A549 (cell line): ENCODE results near the gene SH3BP5. TPM values are rescaled to one million over a fixed set of nuclear protein-coding genes. Genes with fewer than 3 reads are reported as not detected.

Source experiments
- ATAC-seq, 2 experiments: fragments of 200-7000 bp in 1 of 2; fragments of >200 bp in 1 of 2; cut with Nextera tagmentation in 1 of 2; cut with Tn5 transposase in 1 of 2; 3 replicates each; pipeline versions ENCODE4 v1.8.0 to v1.9.1; 2018 to 2020; ENCODE audit warnings: mild to moderate bottlenecking in 1 of 2, moderate library complexity in 1 of 2
- CTCF ChIA-PET: fragments of 300-600 bp; sonication (Branson Sonifier 250); formaldehyde crosslinking; extraction: SDS; loops from one replicate; lab custom pipeline; 2021; ENCODE audit warnings: antibody characterized with exemption, inconsistent platforms; lab: Yijun Ruan, JAX
- POLR2A ChIA-PET: fragments of 350-600 bp; formaldehyde crosslinking; extraction: SDS; loops from one replicate; lab custom pipeline; 2021; ENCODE audit warnings: antibody characterized with exemption, inconsistent platforms; lab: Yijun Ruan, JAX
- DNase-seq, 2 experiments: peaks; one replicate each; pipeline versions ENCODE4 v3.0.0 to v3.0.0-alpha.2; 2011 to 2016; ENCODE audit warnings: low read depth in 1 of 2, low spot score in 1 of 2
- FAIRE-seq: peaks from 2 replicates; lab custom pipeline; 2011; peaks lifted over from hg19 to GRCh38; lab: Jason Lieb, UNC
- H3K27ac ChIP-seq, 2 experiments: fragments of >200 bp; sonication (Bioruptor Twin); formaldehyde crosslinking; 3 replicates each; pipeline ENCODE4 v1.5.1; 2016 to 2017
- H3K4me1 ChIP-seq: fragments of >200 bp; sonication (Bioruptor Twin); formaldehyde crosslinking; 3 replicates; pipeline ENCODE4 v1.6.1; 2016
- H3K4me2 ChIP-seq: fragments of >200 bp; sonication (Bioruptor Twin); formaldehyde crosslinking; 3 replicates; pipeline ENCODE4 v1.6.1; 2016
- H3K4me3 ChIP-seq: fragments of >200 bp; sonication (Bioruptor Twin); formaldehyde crosslinking; 3 replicates; pipeline ENCODE4 v1.5.1; 2016
- H3K9me3 ChIP-seq: fragments of >200 bp; sonication (Bioruptor Twin); formaldehyde crosslinking; 3 replicates; pipeline ENCODE4 v1.6.1; 2016
- ATOH8 ChIP-seq: fragments of 250-450 bp; sonication (Bioruptor Pico); IDR thresholded peaks from 2 replicates; pipeline ENCODE4 v1.5.0; 2020; ENCODE audit warnings: low read depth, mild to moderate bottlenecking, moderate library complexity
- CBX8 ChIP-seq: fragments of 200-600 bp; sonication (generic); IDR thresholded peaks from 2 replicates; pipeline ENCODE4 v1.6.1; 2016
- CHD2 ChIP-seq: fragments of 150-350 bp; IDR thresholded peaks from 2 replicates; pipeline ENCODE4 v1.6.1; 2014; ENCODE audit warnings: low read length; ENCODE audit not compliant: partially characterized antibody
- ELK1 ChIP-seq: fragments of 150-350 bp; IDR thresholded peaks from 2 replicates; pipeline ENCODE4 v1.6.1; 2014; ENCODE audit warnings: low read depth, mild to moderate bottlenecking, low read length
- EP300 ChIP-seq, 2 experiments: fragments of >200 bp; sonication (Bioruptor Twin); formaldehyde crosslinking; IDR thresholded peaks; 2 replicates in 1 of 2; 3 replicates in 1 of 2; pipeline ENCODE4 v1.6.1; 2016 to 2017
- ESRRA ChIP-seq: fragments of 150-350 bp; IDR thresholded peaks from 2 replicates; pipeline ENCODE4 v1.6.1; 2014; ENCODE audit warnings: mild to moderate bottlenecking, low read length, borderline replicate concordance
- FOSB ChIP-seq: fragments of 250-450 bp; sonication (Bioruptor Pico); IDR thresholded peaks from 2 replicates; pipeline ENCODE4 v1.5.0; 2020; ENCODE audit warnings: mild to moderate bottlenecking, moderate library complexity
- FOSL2 ChIP-seq, 2 experiments: fragments of 450-650 bp in 1 of 2; fragments of >200 bp in 1 of 2; sonication (Bioruptor Twin) in 1 of 2; formaldehyde crosslinking; IDR thresholded peaks; 2 replicates each; pipeline versions ENCODE4 v1.5.0 to v1.6.1; 2016 to 2020; ENCODE audit warnings: mild to moderate bottlenecking in 1 of 2, moderate library complexity in 1 of 2
- FOXS1 ChIP-seq: fragments of 250-450 bp; sonication (Bioruptor Pico); IDR thresholded peaks from 2 replicates; pipeline ENCODE4 v1.5.0; 2020; ENCODE audit warnings: mild to moderate bottlenecking, moderate library complexity
- HES2 ChIP-seq: fragments of >200 bp; sonication (Bioruptor Twin); formaldehyde crosslinking; IDR thresholded peaks from 2 replicates; pipeline ENCODE4 v1.6.1; 2016
- HEYL ChIP-seq: fragments of 250-450 bp; sonication (Bioruptor Pico); IDR thresholded peaks from 2 replicates; pipeline ENCODE4 v1.8.0; 2021; ENCODE audit warnings: mild to moderate bottlenecking, moderate library complexity
- HOXA7 ChIP-seq: fragments of 250-450 bp; sonication (Bioruptor Pico); IDR thresholded peaks from 2 replicates; pipeline ENCODE4 v1.5.0; 2020; ENCODE audit warnings: mild to moderate bottlenecking, moderate library complexity
- JUNB ChIP-seq: fragments of >200 bp; sonication (Bioruptor Twin); formaldehyde crosslinking; IDR thresholded peaks from 2 replicates; pipeline ENCODE4 v1.6.1; 2016
- KDM5A ChIP-seq: fragments of 200-600 bp; sonication (generic); IDR thresholded peaks from 2 replicates; pipeline ENCODE4 v1.6.1; 2016; ENCODE audit warnings: antibody characterized with exemption, mild to moderate bottlenecking
- MAZ ChIP-seq: fragments of 150-350 bp; IDR thresholded peaks from 2 replicates; pipeline ENCODE4 v1.6.1; 2014; ENCODE audit warnings: antibody characterized with exemption, low read depth, low read length, borderline replicate concordance
- RARB ChIP-seq: fragments of 250-450 bp; sonication (Bioruptor Pico); IDR thresholded peaks from 2 replicates; pipeline ENCODE4 v1.8.0; 2021; ENCODE audit warnings: mild to moderate bottlenecking, moderate library complexity
- RCOR1 ChIP-seq: fragments of 150-350 bp; IDR thresholded peaks from 2 replicates; pipeline ENCODE4 v1.6.1; 2014; ENCODE audit warnings: antibody characterized with exemption, low read length, low read depth
- REST ChIP-seq: fragments of 200-600 bp; sonication (generic); IDR thresholded peaks from 2 replicates; pipeline ENCODE4 v1.6.1; 2016; ENCODE audit warnings: antibody characterized with exemption, mild to moderate bottlenecking, moderate library complexity
- RNF2 ChIP-seq: fragments of 200-600 bp; sonication (generic); IDR thresholded peaks from 2 replicates; pipeline ENCODE4 v1.6.1; 2016; ENCODE audit warnings: low read depth, mild to moderate bottlenecking, antibody characterized with exemption, moderate library complexity, borderline replicate concordance
- SREBF2 ChIP-seq: fragments of 450-650 bp; IDR thresholded peaks from 2 replicates; pipeline ENCODE4 v1.6.1; 2014; ENCODE audit warnings: mild to moderate bottlenecking, moderate library complexity
- USF2 ChIP-seq: fragments of 450-650 bp; IDR thresholded peaks from 2 replicates; pipeline ENCODE4 v1.6.1; 2014; ENCODE audit warnings: antibody characterized with exemption
- ZC3H11A ChIP-seq: fragments of 450-650 bp; IDR thresholded peaks from 2 replicates; pipeline ENCODE4 v1.6.1; 2014; ENCODE audit warnings: antibody characterized with exemption, mild to moderate bottlenecking
- ZSCAN20 ChIP-seq: fragments of 250-450 bp; sonication (Bioruptor Pico); IDR thresholded peaks from 2 replicates; pipeline ENCODE4 v1.8.0; 2022; ENCODE audit warnings: mild to moderate bottlenecking, moderate library complexity
- WGBS: methylation state at CpG from one replicate; pipeline ENCODE4 v1.1.6; 2017; ENCODE audit errors: missing lambda C conversion rate; 5-methylcytosine and 5-hydroxymethylcytosine counted together
- polyA plus RNA-seq, 4 experiments: library from polyadenylated mRNA; depleted of rRNA in 3 of 4; stranded (reverse); fragments of >200 nt; fragmentation: RNase III in 1 of 4; extraction: RNeasy Plus Mini Kit Qiagen cat#74134 plus additional on column Dnase treatment in 1 of 4; gene quantifications; 2 replicates in 3 of 4; 3 replicates in 1 of 4; pipeline ENCODE4 v1.2.3, GENCODE V29; 2011 to 2017

Gene SH3BP5
- polyA plus RNA-seq, 2 of the 4 experiments (the other 2 are of a cell fraction), result 10.9 to 16.0 TPM

- H3K9me3 ChIP-seq, result no peaks in the 10 kb centered on the region
- peak overlapping the region in 1 of 2 experiments; percentile 59; a peak in 4 of 6 replicates for H3K27ac ChIP-seq
- ChIA-PET CTCF (interaction anchor here (0.6 to 2.1 kb wide), 4 partner anchors 32 to 1659 kb away, joined by 3 to 13 read pairs (median 5); partner anchors contain the start of gene SH3BP5), POLR2A (no interaction called here)
- peak; percentile 67 to 73 for DNase-seq
- no peak for FAIRE-seq
- peaks cover 17% of the 10 kb centered on the region for H3K4me1 ChIP-seq
- no peak overlapping the region for H3K4me3 ChIP-seq
- 58% methylated on average over 8 of the region's 8 CpGs for WGBS
- H3K4me2 ChIP-seq, result 0 out of 3 replicates have a peak overlapping the region, but pooled peaks have one; percentile 22
- TF ChIP-seq FOXS1 (CRISPR knock-in tag) (no peak), JUNB (peak; percentile 34; the same call in 1 of the 2 replicates), FOSL2 (IDR thresholded peaks at IDR 0.05) (peak; percentile 61; the same call in 1 of the 2 replicates), FOSL2 (CRISPR knock-in tag; IDR thresholded peaks at IDR 0.05) (peak; percentile 89), RARB (no peak), MAZ (no peak), CBX8 (no peak), ELK1 (no peak), RCOR1 (no peak), EP300 (IDR thresholded peaks at IDR 0.05) (no peak), KDM5A (no peak), USF2 (no peak), HOXA7 (CRISPR knock-in tag) (no peak), RNF2 (no peak)
- TF ChIP-seq, all 56 proteins: peak for 2
- peak; percentile 91 to 93 for ATAC-seq
Measured at GRCh38 chr3:15300323-15301078, 31.9 kb downstream of the SH3BP5 start.

GRCh38 chr3:15299036-15299435 is 33.4 kb downstream of the SH3BP5 start:
- Histone ChIP-seq H3K4me1 (peaks cover 11% of the 10 kb centered on the region), H3K4me3 (no peak overlapping the region), H3K9me3 (no peaks in the 10 kb centered on the region), H3K4me2 (no peak overlapping the region), H3K27ac (no peak overlapping the region)
- CTCF ChIA-PET, result interaction anchor here (0.7 to 2.7 kb wide), 4 partner anchors 19 to 378 kb away, joined by 3 to 8 read pairs (median 3); no protein-coding TSS in a partner anchor
- POLR2A ChIA-PET, result no interaction called here
- no peak for FAIRE-seq
- no peak for ATAC-seq
- TF ChIP-seq FOSB (CRISPR knock-in tag) (no peak), ATOH8 (CRISPR knock-in tag) (no peak), REST (no peak), ESRRA (no peak), ZC3H11A (no peak), ZSCAN20 (CRISPR knock-in tag) (no peak), RCOR1 (no peak), HEYL (CRISPR knock-in tag) (no peak), CHD2 (no peak), HES2 (no peak), KDM5A (no peak), SREBF2 (no peak)
- no peak for DNase-seq
- 84% methylated on average over 3 of the region's 3 CpGs for WGBS
